Measurements from ENCODE around the gene KRTAP2-3. TPM values are rescaled to one million over a fixed set of nuclear protein-coding genes. Genes with fewer than 3 reads are reported as not detected.
"Not testable (repeated sequence)": the region's sequence is repeated elsewhere in the genome, so short reads cannot be mapped to it uniquely, and the experiment has no call there.

Gene KRTAP2-3
- total RNA-seq, result 11.6 and 26.7 TPM in 2 replicates

- TF ChIP-seq CTCF (conservative IDR thresholded peaks at IDR 0.05; ENCODE audit: low read depth, low read length), result no peak
- peak; percentile 98 for DNase-seq (ENCODE audit: low read depth)
- H3K4me3 ChIP-seq (ENCODE audit: low read depth, low read length), result no peak within 1 kb of the TSS
Measured at GRCh38 chr17:41060052-41060604, at the start of gene KRTAP2-3. Gene KRTAP2-3, minus strand, starts transcription at chr17:41060114. Its CDS starts 64 bp downstream, at chr17:41060050.

GRCh38 chr17:41108728-41109386, 48.9 kb upstream of the KRTAP2-3 start:
- H3K4me3 ChIP-seq (ENCODE audit: low read depth, low read length); DNase-seq (ENCODE audit: low read depth): not testable (repeated sequence)

GRCh38 chr17:41107941-41108450, 48.1 kb upstream of the KRTAP2-3 start:
- no peak overlapping the region for H3K4me3 ChIP-seq (ENCODE audit: low read depth, low read length)
- DNase-seq (ENCODE audit: low read depth), result no peak

GRCh38 chr17:41105347-41105746, 45.4 kb upstream of the KRTAP2-3 start, which contains the start of gene KRTAP4-9:
Gene KRTAP4-9, plus strand, starts transcription at chr17:41105389. Its CDS starts 0 bp downstream, at chr17:41105389.
- DNase-seq (ENCODE audit: low read depth); H3K4me3 ChIP-seq (ENCODE audit: low read depth, low read length): not testable (repeated sequence)

More at GRCh38 chr17:41107941-41108450, 48.1 kb upstream of the KRTAP2-3 start:
- no peak for TF ChIP-seq CTCF (conservative IDR thresholded peaks at IDR 0.05; ENCODE audit: low read depth, low read length)

- H3K4me3 ChIP-seq (ENCODE audit: low read depth, low read length), result not testable (repeated sequence)
- peak; percentile 7 for DNase-seq (ENCODE audit: low read depth)
Measured at GRCh38 chr17:41104386-41105038, 44.6 kb upstream of the KRTAP2-3 start.

- H3K4me3 ChIP-seq (ENCODE audit: low read depth, low read length), result no peak overlapping the region
- DNase-seq (ENCODE audit: low read depth), result no peak
- no peak for TF ChIP-seq CTCF (conservative IDR thresholded peaks at IDR 0.05; ENCODE audit: low read depth, low read length)
Measured at GRCh38 chr17:41103896-41104295, 44.0 kb upstream of the KRTAP2-3 start.

GRCh38 chr17:41101586-41102259, 41.8 kb upstream of the KRTAP2-3 start, which contains the start of gene KRTAP4-16:
Gene KRTAP4-16, minus strand, starts transcription at chr17:41102209. Its CDS starts 0 bp downstream, at chr17:41102209.
- no peak for TF ChIP-seq CTCF (conservative IDR thresholded peaks at IDR 0.05; ENCODE audit: low read depth, low read length)
- no peak within 1 kb of the TSS for H3K4me3 ChIP-seq (ENCODE audit: low read depth, low read length)

GRCh38 chr17:41099682-41100480, 40.0 kb upstream of the KRTAP2-3 start:
- DNase-seq (ENCODE audit: low read depth); H3K4me3 ChIP-seq (ENCODE audit: low read depth, low read length): not testable (repeated sequence)

More at GRCh38 chr17:41101586-41102259, 41.8 kb upstream of the KRTAP2-3 start, which contains the start of gene KRTAP4-16:
- no peak for DNase-seq (ENCODE audit: low read depth)
